ENCODE results near the gene TPH1.

TPH1 gene

GRCh38 chr11:18046116-18046777, at the start of gene TPH1:
Gene TPH1 (minus strand): TSS chr11:18046269. CDS start chr11:18040762, 5,507 bp downstream.
- DNase-seq (ENCODE audit: low spot score) = peak; percentile 76

GRCh38 chr11:18093959-18094358, 47.9 kb upstream of the TPH1 start:
- DNase-seq (ENCODE audit: low spot score) = no peak

- no peak for DNase-seq (ENCODE audit: low spot score)
Measured at GRCh38 chr11:18091731-18092130, 45.7 kb upstream of the TPH1 start.

- no peak for DNase-seq (ENCODE audit: low spot score)
Measured at GRCh38 chr11:18088966-18089365, 42.9 kb upstream of the TPH1 start.

GRCh38 chr11:18088366-18088765, 42.3 kb upstream of the TPH1 start:
- DNase-seq (ENCODE audit: low spot score) = no peak

GRCh38 chr11:18081551-18081950, 35.5 kb upstream of the TPH1 start:
- DNase-seq (ENCODE audit: low spot score) = no peak

- no peak for DNase-seq (ENCODE audit: low spot score)
Measured at GRCh38 chr11:18080451-18080850, 34.4 kb upstream of the TPH1 start.

- no peak for DNase-seq (ENCODE audit: low spot score)
Measured at GRCh38 chr11:18078909-18079308, 32.8 kb upstream of the TPH1 start.

GRCh38 chr11:18075444-18075843, 29.4 kb upstream of the TPH1 start:
- DNase-seq (ENCODE audit: low spot score) = no peak

GRCh38 chr11:18071098-18071705, 25.1 kb upstream of the TPH1 start:
- no peak for DNase-seq (ENCODE audit: low spot score)

- DNase-seq (ENCODE audit: low spot score) = no peak
Measured at GRCh38 chr11:18067372-18067771, 21.3 kb upstream of the TPH1 start.

GRCh38 chr11:18066626-18067025, 20.6 kb upstream of the TPH1 start:
- DNase-seq (ENCODE audit: low spot score) = no peak

GRCh38 chr11:18065572-18065971, 19.5 kb upstream of the TPH1 start:
- no peak for DNase-seq (ENCODE audit: low spot score)

GRCh38 chr11:18064450-18065054, 18.5 kb upstream of the TPH1 start:
- no peak for DNase-seq (ENCODE audit: low spot score)

- no peak for DNase-seq (ENCODE audit: low spot score)
Measured at GRCh38 chr11:18063862-18064434, 17.9 kb upstream of the TPH1 start.

- no peak for DNase-seq (ENCODE audit: low spot score)
Measured at GRCh38 chr11:18063125-18063524, 17.1 kb upstream of the TPH1 start.

- DNase-seq (ENCODE audit: low spot score) = no peak
Measured at GRCh38 chr11:18061351-18061750, 15.3 kb upstream of the TPH1 start.

GRCh38 chr11:18056561-18057181, 10.6 kb upstream of the TPH1 start:
- DNase-seq (ENCODE audit: low spot score) = no peak

GRCh38 chr11:18054511-18055103, 8.5 kb upstream of the TPH1 start:
- no peak for DNase-seq (ENCODE audit: low spot score)

GRCh38 chr11:18050848-18051247, 4.8 kb upstream of the TPH1 start:
- DNase-seq (ENCODE audit: low spot score) = no peak

- no peak for DNase-seq (ENCODE audit: low spot score)
Measured at GRCh38 chr11:18036456-18036855, 9.6 kb downstream of the TPH1 start.

GRCh38 chr11:18027475-18027874, 18.6 kb downstream of the TPH1 start:
- no peak for DNase-seq (ENCODE audit: low spot score)

Data from ecto neural progenitor cell (in vitro differentiated cells).